ENCODE data around the gene BBX. TPM values are rescaled to one million over a fixed set of nuclear protein-coding genes. Genes with fewer than 3 reads are reported as not detected.
"Not testable (repeated sequence)": the region's sequence is repeated elsewhere in the genome, so short reads cannot be mapped to it uniquely, and the experiment has no call there.

The BBX gene
- total RNA-seq, 6 experiments from 2014 or later, result 40.6 to 50.3 (median 46.4) TPM

- peaks cover 4% of the 10 kb centered on the region for H3K27me3 Mint-ChIP-seq (ENCODE audit: insufficient read depth)
- H3K27ac Mint-ChIP-seq, result no peak overlapping the region
- TF ChIP-seq, protein P1, sequence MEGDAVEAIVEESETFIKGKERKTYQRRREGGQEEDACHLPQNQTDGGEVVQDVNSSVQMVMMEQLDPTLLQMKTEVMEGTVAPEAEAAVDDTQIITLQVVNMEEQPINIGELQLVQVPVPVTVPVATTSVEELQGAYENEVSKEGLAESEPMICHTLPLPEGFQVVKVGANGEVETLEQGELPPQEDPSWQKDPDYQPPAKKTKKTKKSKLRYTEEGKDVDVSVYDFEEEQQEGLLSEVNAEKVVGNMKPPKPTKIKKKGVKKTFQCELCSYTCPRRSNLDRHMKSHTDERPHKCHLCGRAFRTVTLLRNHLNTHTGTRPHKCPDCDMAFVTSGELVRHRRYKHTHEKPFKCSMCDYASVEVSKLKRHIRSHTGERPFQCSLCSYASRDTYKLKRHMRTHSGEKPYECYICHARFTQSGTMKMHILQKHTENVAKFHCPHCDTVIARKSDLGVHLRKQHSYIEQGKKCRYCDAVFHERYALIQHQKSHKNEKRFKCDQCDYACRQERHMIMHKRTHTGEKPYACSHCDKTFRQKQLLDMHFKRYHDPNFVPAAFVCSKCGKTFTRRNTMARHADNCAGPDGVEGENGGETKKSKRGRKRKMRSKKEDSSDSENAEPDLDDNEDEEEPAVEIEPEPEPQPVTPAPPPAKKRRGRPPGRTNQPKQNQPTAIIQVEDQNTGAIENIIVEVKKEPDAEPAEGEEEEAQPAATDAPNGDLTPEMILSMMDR (IDR thresholded peaks at IDR 0.05), result no peak
- no peaks in the 10 kb centered on the region for H3K4me1 Mint-ChIP-seq (ENCODE audit: low read depth)
- no peak overlapping the region for H3K4me3 Mint-ChIP-seq
- DNase-seq, result no peak
- H3K9me3 Mint-ChIP-seq, result no peaks in the 10 kb centered on the region
- H3K36me3 Mint-ChIP-seq (ENCODE audit: low read depth), result no peaks in the 10 kb centered on the region
Observed at GRCh38 chr3:107831590-107831989, 308.8 kb downstream of the BBX start.

DNA sequence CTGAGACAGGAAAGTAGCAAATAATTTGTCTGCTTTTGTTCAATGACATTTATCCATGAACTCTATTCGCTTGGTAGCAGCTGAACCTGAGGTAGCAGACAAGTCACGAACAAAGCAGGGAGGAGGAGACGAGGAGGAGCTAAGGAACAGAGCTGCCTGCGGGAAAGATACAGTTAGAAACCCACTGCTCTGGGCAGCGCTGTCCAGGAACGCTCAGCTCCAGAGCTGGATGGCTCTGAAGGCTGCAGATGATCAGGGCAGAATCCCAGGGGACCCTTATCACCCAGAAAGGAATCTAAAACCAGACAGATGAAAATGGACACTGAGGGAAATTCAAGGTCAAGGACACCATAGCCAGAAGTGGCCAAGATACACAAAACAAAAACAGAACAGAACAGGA, 310.3 kb downstream of the BBX start:
- no peaks in the 10 kb centered on the region for H3K4me1 Mint-ChIP-seq (ENCODE audit: low read depth)
- H3K9me3 Mint-ChIP-seq, result no peaks in the 10 kb centered on the region
- no peak overlapping the region for H3K27ac Mint-ChIP-seq
- H3K4me3 Mint-ChIP-seq, result no peak overlapping the region
- H3K36me3 Mint-ChIP-seq (ENCODE audit: low read depth), result no peaks in the 10 kb centered on the region
- peaks cover 4% of the 10 kb centered on the region for H3K27me3 Mint-ChIP-seq (ENCODE audit: insufficient read depth)
- TF ChIP-seq, protein P1 (IDR thresholded peaks at IDR 0.05), result no peak
- no peak for DNase-seq

DNA sequence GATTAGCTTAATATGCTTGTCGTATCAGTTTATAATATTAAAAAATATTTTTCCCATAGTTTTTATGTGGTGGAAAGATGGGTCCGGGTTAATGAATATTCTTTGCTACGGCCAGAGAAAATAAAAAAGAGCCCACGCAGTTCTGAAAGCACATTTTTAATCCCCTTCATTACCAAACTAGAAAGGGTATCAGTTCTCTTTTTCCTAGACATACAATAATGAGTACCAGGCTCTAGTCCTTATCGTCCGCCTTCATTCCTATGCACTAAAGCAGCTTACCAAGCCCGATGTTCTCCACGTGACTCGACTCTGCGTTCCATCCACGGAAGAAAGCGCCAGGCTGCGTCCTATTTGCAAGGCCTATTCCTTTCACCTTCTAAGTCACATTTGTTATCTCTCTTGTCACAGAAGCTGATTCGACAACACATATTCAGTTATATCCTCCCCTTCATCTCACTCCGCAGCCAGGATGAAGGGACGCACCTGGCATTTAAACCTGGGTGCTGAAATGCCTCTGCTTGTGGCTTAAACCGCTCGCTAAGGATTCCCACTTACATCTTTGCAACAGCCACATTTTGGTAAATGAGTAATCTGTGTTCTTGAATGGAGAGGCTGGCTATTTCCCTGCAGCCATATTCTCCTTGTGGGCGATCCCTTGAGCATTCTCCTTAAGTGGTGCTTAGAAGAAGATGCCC, 311.1 kb downstream of the BBX start:
- Mint-ChIP-seq H3K9me3 (no peaks in the 10 kb centered on the region), H3K4me3 (no peak overlapping the region), H3K4me1 (ENCODE audit: low read depth) (no peaks in the 10 kb centered on the region), H3K36me3 (ENCODE audit: low read depth) (no peaks in the 10 kb centered on the region), H3K27me3 (ENCODE audit: insufficient read depth) (peaks cover 4% of the 10 kb centered on the region), H3K27ac (no peak overlapping the region)
- TF ChIP-seq, protein P1 (IDR thresholded peaks at IDR 0.05), result no peak
- no peak for DNase-seq

DNA sequence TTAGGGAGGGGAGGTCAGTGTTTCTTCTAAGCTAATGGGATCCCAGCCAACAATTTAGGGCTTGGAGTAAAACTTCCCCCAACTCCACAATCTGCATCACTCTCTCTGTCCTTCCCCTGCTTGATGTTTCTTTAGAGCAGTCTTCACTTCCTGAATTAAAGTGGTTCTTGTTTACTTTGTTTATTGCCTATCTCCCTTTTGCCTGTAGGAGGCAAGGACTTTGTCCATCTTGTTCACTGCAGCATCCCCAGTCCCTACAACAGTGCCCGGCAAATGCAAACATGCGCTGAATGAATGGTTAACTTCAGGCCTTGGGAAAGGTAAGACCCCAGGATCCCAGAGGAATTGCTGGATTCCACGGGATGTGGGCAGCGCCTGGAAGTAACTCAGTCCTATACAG, 312.2 kb downstream of the BBX start:
- not testable (repeated sequence) for DNase-seq; H3K4me3 Mint-ChIP-seq; H3K27me3 Mint-ChIP-seq (ENCODE audit: insufficient read depth); H3K4me1 Mint-ChIP-seq (ENCODE audit: low read depth); H3K9me3 Mint-ChIP-seq; H3K36me3 Mint-ChIP-seq (ENCODE audit: low read depth); H3K27ac Mint-ChIP-seq

- no peaks in the 10 kb centered on the region for H3K36me3 Mint-ChIP-seq (ENCODE audit: low read depth)
- H3K4me3 Mint-ChIP-seq, result no peak overlapping the region
- H3K27ac Mint-ChIP-seq, result no peak overlapping the region
- TF ChIP-seq, protein P1 (IDR thresholded peaks at IDR 0.05), result no peak
- H3K27me3 Mint-ChIP-seq (ENCODE audit: insufficient read depth), result peaks cover 16% of the 10 kb centered on the region
- no peaks in the 10 kb centered on the region for H3K4me1 Mint-ChIP-seq (ENCODE audit: low read depth)
- H3K9me3 Mint-ChIP-seq, result no peaks in the 10 kb centered on the region
- no peak for DNase-seq
Observed at GRCh38 chr3:107837895-107838612, 315.3 kb downstream of the BBX start.

DNA sequence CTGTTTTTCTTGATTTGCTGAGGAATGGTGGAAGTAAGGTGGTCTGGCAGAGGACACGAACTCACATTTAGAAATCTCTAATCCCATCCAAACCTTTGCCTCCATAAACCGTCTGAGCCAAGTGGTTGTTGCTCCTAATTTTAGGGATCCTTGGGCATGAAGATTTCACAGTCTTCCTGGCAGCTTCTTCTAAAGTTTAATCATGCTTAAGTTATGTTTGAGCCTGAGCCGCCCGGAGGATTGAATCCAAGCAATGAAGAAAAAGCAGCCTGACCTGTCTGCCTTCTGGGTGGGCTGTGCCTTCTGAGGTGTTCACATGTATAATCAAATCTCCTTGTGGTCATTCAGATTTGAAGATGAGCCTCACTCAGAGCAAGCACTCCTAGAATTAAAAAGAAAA, 319.1 kb downstream of the BBX start:
- Mint-ChIP-seq H3K27me3 (ENCODE audit: insufficient read depth) (peaks cover 11% of the 10 kb centered on the region), H3K4me1 (ENCODE audit: low read depth) (peaks cover 23% of the 10 kb centered on the region), H3K4me3 (no peak overlapping the region), H3K27ac (no peak overlapping the region), H3K36me3 (ENCODE audit: low read depth) (no peaks in the 10 kb centered on the region), H3K9me3 (no peaks in the 10 kb centered on the region)
- TF ChIP-seq, protein P1 (IDR thresholded peaks at IDR 0.05), result no peak
- no peak for DNase-seq

Data from HFFc6 (cell line).